ENCODE data around the gene MDC1. TPM values are rescaled to one million over a fixed set of nuclear protein-coding genes. Genes with fewer than 3 reads are reported as not detected.

The MDC1 gene
- total and polyA plus RNA-seq, 2 of the 13 experiments (the other 11 are each of a cell fraction or from before 2014, with no cell fraction given) = 8.4 to 14.0 TPM

DNA sequence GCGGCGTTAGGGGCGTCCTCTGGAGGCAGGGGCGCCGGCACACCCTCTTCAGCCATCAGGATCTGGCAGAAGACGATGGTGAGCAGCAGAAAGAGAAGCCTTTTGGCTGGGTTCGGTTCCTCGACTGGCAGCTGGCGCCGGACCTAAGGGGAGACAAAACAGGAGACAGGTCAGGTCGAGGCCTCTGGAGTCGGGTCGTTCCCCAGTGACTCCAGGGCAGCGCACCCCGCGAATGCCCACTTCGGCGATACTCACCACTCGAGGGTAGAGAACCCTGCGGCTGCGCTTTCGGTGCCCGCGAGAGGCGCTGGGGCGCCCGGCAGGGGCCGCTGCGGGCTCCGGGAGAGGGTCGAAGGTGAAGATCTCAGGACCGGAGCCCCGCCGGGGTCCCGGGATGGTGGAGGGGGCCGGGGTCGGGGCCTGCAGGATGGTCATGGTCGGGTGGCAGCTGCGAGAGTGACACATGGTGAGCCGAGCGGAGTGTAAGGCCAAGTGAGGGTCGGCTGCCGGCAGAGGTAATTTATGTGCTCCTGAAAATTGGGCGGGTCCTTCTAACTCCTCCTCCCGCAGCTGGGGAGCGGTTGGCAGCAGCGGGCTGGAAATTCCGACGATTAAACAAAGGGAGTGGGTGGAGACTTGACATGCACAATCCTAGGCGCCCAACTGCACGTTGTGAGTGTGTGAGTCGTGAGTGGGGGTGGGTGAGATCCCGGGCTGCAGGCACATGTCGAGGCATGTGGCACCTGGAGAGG, 27.1 kb upstream of the MDC1 start, which contains the start of gene IER3 (continued):
- TF ChIP-seq, protein P1, sequence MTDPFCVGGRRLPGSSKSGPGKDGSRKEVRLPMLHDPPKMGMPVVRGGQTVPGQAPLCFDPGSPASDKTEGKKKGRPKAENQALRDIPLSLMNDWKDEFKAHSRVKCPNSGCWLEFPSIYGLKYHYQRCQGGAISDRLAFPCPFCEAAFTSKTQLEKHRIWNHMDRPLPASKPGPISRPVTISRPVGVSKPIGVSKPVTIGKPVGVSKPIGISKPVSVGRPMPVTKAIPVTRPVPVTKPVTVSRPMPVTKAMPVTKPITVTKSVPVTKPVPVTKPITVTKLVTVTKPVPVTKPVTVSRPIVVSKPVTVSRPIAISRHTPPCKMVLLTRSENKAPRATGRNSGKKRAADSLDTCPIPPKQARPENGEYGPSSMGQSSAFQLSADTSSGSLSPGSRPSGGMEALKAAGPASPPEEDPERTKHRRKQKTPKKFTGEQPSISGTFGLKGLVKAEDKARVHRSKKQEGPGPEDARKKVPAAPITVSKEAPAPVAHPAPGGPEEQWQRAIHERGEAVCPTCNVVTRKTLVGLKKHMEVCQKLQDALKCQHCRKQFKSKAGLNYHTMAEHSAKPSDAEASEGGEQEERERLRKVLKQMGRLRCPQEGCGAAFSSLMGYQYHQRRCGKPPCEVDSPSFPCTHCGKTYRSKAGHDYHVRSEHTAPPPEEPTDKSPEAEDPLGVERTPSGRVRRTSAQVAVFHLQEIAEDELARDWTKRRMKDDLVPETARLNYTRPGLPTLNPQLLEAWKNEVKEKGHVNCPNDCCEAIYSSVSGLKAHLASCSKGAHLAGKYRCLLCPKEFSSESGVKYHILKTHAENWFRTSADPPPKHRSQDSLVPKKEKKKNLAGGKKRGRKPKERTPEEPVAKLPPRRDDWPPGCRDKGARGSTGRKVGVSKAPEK (CRISPR knock-in tag; IDR thresholded peaks at IDR 0.05; ENCODE audit: borderline replicate concordance) = no peak
- TF ChIP-seq FOXA3 (CRISPR knock-in tag; IDR thresholded peaks at IDR 0.05) (peak; percentile 59), ZNF574 (CRISPR knock-in tag; IDR thresholded peaks at IDR 0.05) (peak; percentile 83; the same call in 1 of the 2 replicates), KDM4B (CRISPR knock-in tag; IDR thresholded peaks at IDR 0.05) (peak; percentile 62; the same call in 1 of the 2 replicates), ZBTB34 (CRISPR knock-in tag; IDR thresholded peaks at IDR 0.05) (0 out of 2 replicates have a peak, but pooled peaks have one; percentile 24), JUNB (CRISPR knock-in tag; IDR thresholded peaks at IDR 0.05; ENCODE audit: borderline replicate concordance) (no peak), HMG20B (CRISPR knock-in tag; conservative IDR thresholded peaks at IDR 0.05) (peak; percentile 78; the same call in 1 of the 2 replicates), MYNN (CRISPR knock-in tag; IDR thresholded peaks at IDR 0.05; ENCODE audit: low read depth) (peak; percentile 69; the same call in 1 of the 2 replicates), SIN3A (IDR thresholded peaks at IDR 0.05; ENCODE audit: borderline replicate concordance, low read depth, low read length) (peak; percentile 93; the same call in 1 of the 2 replicates), ZNF792 (CRISPR knock-in tag; IDR thresholded peaks at IDR 0.05) (peak; percentile 97), CENPT (CRISPR knock-in tag; IDR thresholded peaks at IDR 0.05; ENCODE audit: low read depth) (no peak; the same call in 1 of the 2 replicates), MZF1 (CRISPR knock-in tag; IDR thresholded peaks at IDR 0.05; ENCODE audit: borderline replicate concordance) (peak; percentile 59; the same call in 1 of the 2 replicates), ZNF496 (CRISPR knock-in tag; IDR thresholded peaks at IDR 0.05; ENCODE audit: insufficient replicate concordance) (no peak), ZNF569 (CRISPR knock-in tag; IDR thresholded peaks at IDR 0.05; ENCODE audit: borderline replicate concordance) (no peak; the same call in 1 of the 2 replicates), ZNF839 (CRISPR knock-in tag; IDR thresholded peaks at IDR 0.05; ENCODE audit: borderline replicate concordance) (no peak), JUN (CRISPR knock-in tag; IDR thresholded peaks at IDR 0.05) (no peak)
- TF ChIP-seq, protein P2, sequence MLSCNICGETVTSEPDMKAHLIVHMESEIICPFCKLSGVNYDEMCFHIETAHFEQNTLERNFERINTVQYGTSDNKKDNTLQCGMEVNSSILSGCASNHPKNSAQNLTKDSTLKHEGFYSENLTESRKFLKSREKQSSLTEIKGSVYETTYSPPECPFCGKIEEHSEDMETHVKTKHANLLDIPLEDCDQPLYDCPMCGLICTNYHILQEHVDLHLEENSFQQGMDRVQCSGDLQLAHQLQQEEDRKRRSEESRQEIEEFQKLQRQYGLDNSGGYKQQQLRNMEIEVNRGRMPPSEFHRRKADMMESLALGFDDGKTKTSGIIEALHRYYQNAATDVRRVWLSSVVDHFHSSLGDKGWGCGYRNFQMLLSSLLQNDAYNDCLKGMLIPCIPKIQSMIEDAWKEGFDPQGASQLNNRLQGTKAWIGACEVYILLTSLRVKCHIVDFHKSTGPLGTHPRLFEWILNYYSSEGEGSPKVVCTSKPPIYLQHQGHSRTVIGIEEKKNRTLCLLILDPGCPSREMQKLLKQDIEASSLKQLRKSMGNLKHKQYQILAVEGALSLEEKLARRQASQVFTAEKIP (CRISPR knock-in tag; IDR thresholded peaks at IDR 0.05; ENCODE audit: borderline replicate concordance) = no peak
- TF ChIP-seq, protein P3, sequence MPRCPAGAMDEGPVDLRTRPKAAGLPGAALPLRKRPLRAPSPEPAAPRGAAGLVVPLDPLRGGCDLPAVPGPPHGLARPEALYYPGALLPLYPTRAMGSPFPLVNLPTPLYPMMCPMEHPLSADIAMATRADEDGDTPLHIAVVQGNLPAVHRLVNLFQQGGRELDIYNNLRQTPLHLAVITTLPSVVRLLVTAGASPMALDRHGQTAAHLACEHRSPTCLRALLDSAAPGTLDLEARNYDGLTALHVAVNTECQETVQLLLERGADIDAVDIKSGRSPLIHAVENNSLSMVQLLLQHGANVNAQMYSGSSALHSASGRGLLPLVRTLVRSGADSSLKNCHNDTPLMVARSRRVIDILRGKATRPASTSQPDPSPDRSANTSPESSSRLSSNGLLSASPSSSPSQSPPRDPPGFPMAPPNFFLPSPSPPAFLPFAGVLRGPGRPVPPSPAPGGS (CRISPR knock-in tag; IDR thresholded peaks at IDR 0.05) = no peak

Data from HepG2 (cell line).